ENCODE data around the gene KRT36.

KRT36 gene

GRCh38 chr17:41480136-41480535 lies 9.6 kb downstream of the KRT36 start:
- no peak for DNase-seq (ENCODE audit: low spot score)

GRCh38 chr17:41478237-41478636 lies 11.5 kb downstream of the KRT36 start:
- no peak for DNase-seq (ENCODE audit: low spot score)

GRCh38 chr17:41476866-41477815 lies 12.6 kb downstream of the KRT36 start:
- DNase-seq (ENCODE audit: low spot score): no peak

GRCh38 chr17:41475421-41475820 lies 14.3 kb downstream of the KRT36 start:
- no peak for DNase-seq (ENCODE audit: low spot score)

- DNase-seq (ENCODE audit: low spot score): no peak
These were observed 14.8 kb downstream of the KRT36 start for GRCh38 chr17:41474863-41475262.

- no peak for DNase-seq (ENCODE audit: low spot score)
These were observed 21.4 kb downstream of the KRT36 start for GRCh38 chr17:41468346-41468745.

GRCh38 chr17:41467561-41467960 lies 22.1 kb downstream of the KRT36 start:
- no peak for DNase-seq (ENCODE audit: low spot score)

GRCh38 chr17:41466988-41467387 lies 22.7 kb downstream of the KRT36 start, which contains the start of gene KRT32:
TSS of gene KRT32 (minus strand) at chr17:41467386. CDS start at chr17:41467325, 61 bp downstream.
- no peak for DNase-seq (ENCODE audit: low spot score)

GRCh38 chr17:41464682-41465081 lies 25.0 kb downstream of the KRT36 start:
- DNase-seq (ENCODE audit: low spot score): no peak

- no peak for DNase-seq (ENCODE audit: low spot score)
These were observed 25.5 kb downstream of the KRT36 start for GRCh38 chr17:41464173-41464572.

GRCh38 chr17:41463746-41464145 lies 26.0 kb downstream of the KRT36 start:
- no peak for DNase-seq (ENCODE audit: low spot score)

GRCh38 chr17:41462705-41463104 lies 27.0 kb downstream of the KRT36 start:
- DNase-seq (ENCODE audit: low spot score): no peak

GRCh38 chr17:41457676-41458075 lies 32.0 kb downstream of the KRT36 start:
- DNase-seq (ENCODE audit: low spot score): no peak

- DNase-seq (ENCODE audit: low spot score): no peak
These were observed 33.5 kb downstream of the KRT36 start for GRCh38 chr17:41456204-41456603.

- DNase-seq (ENCODE audit: low spot score): no peak
These were observed 34.5 kb downstream of the KRT36 start for GRCh38 chr17:41455236-41455635.

- DNase-seq (ENCODE audit: low spot score): no peak
These were observed 36.6 kb downstream of the KRT36 start for GRCh38 chr17:41453066-41453465.

GRCh38 chr17:41452281-41452680 lies 37.4 kb downstream of the KRT36 start:
- DNase-seq (ENCODE audit: low spot score): no peak

- DNase-seq (ENCODE audit: low spot score): no peak
These were observed 38.5 kb downstream of the KRT36 start for GRCh38 chr17:41451154-41451728.

GRCh38 chr17:41449008-41449407 lies 40.7 kb downstream of the KRT36 start:
- DNase-seq (ENCODE audit: low spot score): no peak

GRCh38 chr17:41448506-41448905 lies 41.2 kb downstream of the KRT36 start:
- DNase-seq (ENCODE audit: low spot score): no peak

- DNase-seq (ENCODE audit: low spot score): no peak
These were observed 42.9 kb downstream of the KRT36 start for GRCh38 chr17:41446806-41447205.

GRCh38 chr17:41444640-41445039 lies 45.1 kb downstream of the KRT36 start:
- no peak for DNase-seq (ENCODE audit: low spot score)

GRCh38 chr17:41444186-41444585 lies 45.5 kb downstream of the KRT36 start:
- DNase-seq (ENCODE audit: low spot score): no peak

All from SK-N-DZ (cell line).